ENCODE data around the gene RASGEF1C. TPM values are rescaled to one million over a fixed set of nuclear protein-coding genes. Genes with fewer than 3 reads are reported as not detected.

RASGEF1C gene
- total RNA-seq, 1 donor = under 0.01 TPM

DNA sequence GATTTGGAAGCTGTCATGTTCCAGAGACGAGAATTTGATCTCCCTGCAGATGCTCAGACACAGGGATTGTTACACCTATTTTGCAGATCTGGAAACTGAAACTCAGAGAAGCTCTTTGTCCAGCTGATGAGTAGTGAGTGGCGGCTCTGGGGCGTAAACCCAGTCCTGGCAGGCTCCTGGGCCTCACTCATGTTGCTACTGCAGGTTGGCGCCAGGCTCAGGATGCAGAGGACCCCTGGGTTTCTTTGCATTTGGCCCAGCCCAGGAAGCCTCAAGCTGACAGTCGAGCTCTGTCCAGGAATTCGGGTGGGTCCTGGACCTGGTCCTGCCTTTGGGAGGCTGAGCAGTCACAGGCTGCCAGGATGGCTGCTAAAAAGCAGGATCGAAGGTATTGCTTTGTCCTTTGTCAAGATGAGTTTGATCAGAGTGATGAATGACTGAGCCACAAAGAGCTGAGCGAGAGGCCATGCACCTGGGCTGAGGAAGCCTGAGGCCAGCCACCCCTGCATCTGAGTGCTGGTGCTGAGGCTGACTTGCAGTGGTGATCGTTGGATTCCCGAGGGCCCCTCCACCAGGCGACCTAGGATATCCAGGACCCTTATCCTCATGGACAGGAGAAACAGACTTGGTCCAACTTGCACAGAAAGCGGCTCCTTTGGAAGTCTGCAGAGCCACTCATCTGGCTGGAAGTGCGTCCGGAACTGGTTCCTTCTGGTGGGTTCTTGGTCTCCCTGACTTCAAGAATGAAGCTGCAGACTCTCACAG is 129.1 kb downstream of the RASGEF1C start:
- Histone ChIP-seq H3K4me2 (ENCODE audit: insufficient read depth, low read length) (no peak overlapping the region), H3K4me3 (ENCODE audit: insufficient read depth, low read length) (no peak overlapping the region), H3K79me2 (ENCODE audit: insufficient read depth, low read length) (no peaks in the 10 kb centered on the region), H3K36me3 (ENCODE audit: insufficient read depth, low read length) (no peaks in the 10 kb centered on the region), H3K27me3 (ENCODE audit: insufficient read depth, low read length) (peaks cover 23% of the 10 kb centered on the region), H4K20me1 (ENCODE audit: insufficient read depth, low read length) (no peaks in the 10 kb centered on the region), H3K27ac (ENCODE audit: low read depth, low read length) (no peak overlapping the region), H3K9me3 (ENCODE audit: low read depth, low read length) (no peaks in the 10 kb centered on the region), H3K4me1 (ENCODE audit: insufficient read depth, low read length) (no peaks in the 10 kb centered on the region), H2AFZ (ENCODE audit: low read length) (no peak overlapping the region)
- TF ChIP-seq, protein P1, sequence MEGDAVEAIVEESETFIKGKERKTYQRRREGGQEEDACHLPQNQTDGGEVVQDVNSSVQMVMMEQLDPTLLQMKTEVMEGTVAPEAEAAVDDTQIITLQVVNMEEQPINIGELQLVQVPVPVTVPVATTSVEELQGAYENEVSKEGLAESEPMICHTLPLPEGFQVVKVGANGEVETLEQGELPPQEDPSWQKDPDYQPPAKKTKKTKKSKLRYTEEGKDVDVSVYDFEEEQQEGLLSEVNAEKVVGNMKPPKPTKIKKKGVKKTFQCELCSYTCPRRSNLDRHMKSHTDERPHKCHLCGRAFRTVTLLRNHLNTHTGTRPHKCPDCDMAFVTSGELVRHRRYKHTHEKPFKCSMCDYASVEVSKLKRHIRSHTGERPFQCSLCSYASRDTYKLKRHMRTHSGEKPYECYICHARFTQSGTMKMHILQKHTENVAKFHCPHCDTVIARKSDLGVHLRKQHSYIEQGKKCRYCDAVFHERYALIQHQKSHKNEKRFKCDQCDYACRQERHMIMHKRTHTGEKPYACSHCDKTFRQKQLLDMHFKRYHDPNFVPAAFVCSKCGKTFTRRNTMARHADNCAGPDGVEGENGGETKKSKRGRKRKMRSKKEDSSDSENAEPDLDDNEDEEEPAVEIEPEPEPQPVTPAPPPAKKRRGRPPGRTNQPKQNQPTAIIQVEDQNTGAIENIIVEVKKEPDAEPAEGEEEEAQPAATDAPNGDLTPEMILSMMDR (IDR thresholded peaks at IDR 0.05; ENCODE audit: extremely low read depth, low read depth, low read length) = no peak
- DNase-seq (ENCODE audit: insufficient read length, low spot score, missing footprints) = no peak

DNA sequence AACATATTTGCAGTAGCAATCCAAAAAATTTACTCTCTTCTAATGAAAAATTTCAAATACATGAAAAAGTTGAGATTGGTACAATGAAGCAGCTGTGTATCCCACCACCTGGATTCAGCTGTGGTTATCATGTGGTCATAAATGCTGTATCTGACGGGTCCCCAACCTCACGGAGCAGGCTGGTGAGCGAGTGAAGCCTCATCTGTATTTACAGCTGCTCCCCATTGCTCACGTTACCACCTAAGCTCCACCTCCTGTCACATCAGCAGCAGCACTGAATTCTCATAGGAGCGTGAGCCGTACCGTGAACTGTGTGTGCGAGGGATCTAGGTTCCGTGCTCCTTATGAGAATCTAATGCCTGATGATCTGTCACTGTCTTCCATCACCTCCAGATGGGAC is 130.7 kb downstream of the RASGEF1C start:
- Histone ChIP-seq H3K79me2 (ENCODE audit: insufficient read depth, low read length) (no peaks in the 10 kb centered on the region), H3K27me3 (ENCODE audit: insufficient read depth, low read length) (peaks cover 28% of the 10 kb centered on the region), H4K20me1 (ENCODE audit: insufficient read depth, low read length) (no peaks in the 10 kb centered on the region), H3K36me3 (ENCODE audit: insufficient read depth, low read length) (no peaks in the 10 kb centered on the region), H3K4me1 (ENCODE audit: insufficient read depth, low read length) (no peaks in the 10 kb centered on the region), H3K9me3 (ENCODE audit: low read depth, low read length) (no peaks in the 10 kb centered on the region), H3K4me3 (ENCODE audit: insufficient read depth, low read length) (no peak overlapping the region), H2AFZ (ENCODE audit: low read length) (no peak overlapping the region), H3K27ac (ENCODE audit: low read depth, low read length) (no peak overlapping the region), H3K4me2 (ENCODE audit: insufficient read depth, low read length) (no peak overlapping the region)
- DNase-seq (ENCODE audit: insufficient read length, low spot score, missing footprints) = no peak
- TF ChIP-seq, protein P1 (IDR thresholded peaks at IDR 0.05; ENCODE audit: extremely low read depth, low read depth, low read length) = no peak

DNA sequence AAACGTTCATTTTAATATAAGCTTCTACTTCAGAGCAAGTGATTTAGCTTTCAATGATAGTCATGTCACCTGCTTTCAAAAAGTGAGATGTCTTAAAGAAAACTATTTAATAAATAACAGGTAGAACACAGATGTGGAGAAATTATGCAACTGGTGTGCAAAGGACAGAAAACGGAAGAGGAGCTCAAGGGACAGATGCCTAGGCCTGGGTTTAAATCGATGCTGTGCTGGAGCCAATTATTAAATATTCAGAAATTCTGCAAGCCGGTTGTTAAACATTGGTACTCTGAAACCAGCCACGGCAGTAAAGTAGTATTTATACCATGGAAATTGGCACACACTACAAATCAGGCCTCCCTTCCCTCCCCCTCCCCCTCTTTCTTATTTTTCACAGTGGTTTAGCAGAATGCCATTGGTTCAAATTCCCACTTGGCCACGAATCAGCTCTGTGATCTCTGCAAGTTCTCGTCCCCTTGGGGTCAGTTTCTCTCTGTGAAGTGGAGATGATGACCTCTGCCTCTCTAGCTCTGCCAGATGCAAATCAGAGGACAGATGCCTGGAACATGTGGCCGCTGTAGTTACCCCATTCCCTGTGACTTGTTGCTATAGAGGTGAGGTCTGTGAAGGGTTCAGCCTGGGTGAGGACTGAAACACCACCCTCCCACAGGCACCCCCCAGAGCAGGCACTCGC is 131.3 kb downstream of the RASGEF1C start:
- H3K4me3 ChIP-seq (ENCODE audit: insufficient read depth, low read length) = no peak overlapping the region
- no peaks in the 10 kb centered on the region for H3K79me2 ChIP-seq (ENCODE audit: insufficient read depth, low read length)
- no peak overlapping the region for H2AFZ ChIP-seq (ENCODE audit: low read length)
- DNase-seq (ENCODE audit: insufficient read length, low spot score, missing footprints) = no peak
- no peaks in the 10 kb centered on the region for H3K4me1 ChIP-seq (ENCODE audit: insufficient read depth, low read length)
- H3K27me3 ChIP-seq (ENCODE audit: insufficient read depth, low read length) = peaks cover 28% of the 10 kb centered on the region
- H3K9me3 ChIP-seq (ENCODE audit: low read depth, low read length) = no peaks in the 10 kb centered on the region
- no peaks in the 10 kb centered on the region for H4K20me1 ChIP-seq (ENCODE audit: insufficient read depth, low read length)
- TF ChIP-seq, protein P1 (IDR thresholded peaks at IDR 0.05; ENCODE audit: extremely low read depth, low read depth, low read length) = no peak
- H3K27ac ChIP-seq (ENCODE audit: low read depth, low read length) = no peak overlapping the region
- H3K4me2 ChIP-seq (ENCODE audit: insufficient read depth, low read length) = no peak overlapping the region
- H3K36me3 ChIP-seq (ENCODE audit: insufficient read depth, low read length) = no peaks in the 10 kb centered on the region

DNA sequence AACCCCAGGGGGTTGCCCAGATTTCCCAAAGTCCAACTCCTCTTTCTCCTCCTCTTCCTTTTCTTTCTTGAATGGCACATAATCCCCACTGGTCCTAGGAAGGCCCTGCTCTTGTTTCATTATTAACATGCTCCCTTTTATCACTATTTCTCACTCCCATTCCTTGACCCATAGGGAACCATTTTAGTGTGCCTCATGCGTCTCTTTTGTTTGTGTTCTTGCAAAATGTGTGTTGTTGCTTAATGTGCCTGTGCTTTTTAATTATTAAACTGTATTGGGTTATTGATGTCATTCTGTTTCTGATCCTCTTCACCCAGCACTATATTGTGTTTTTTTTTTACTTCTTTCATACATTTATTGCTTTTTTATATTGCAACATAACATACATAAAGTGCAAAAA is 133.3 kb downstream of the RASGEF1C start:
- Histone ChIP-seq H3K9me3 (ENCODE audit: low read depth, low read length) (no peaks in the 10 kb centered on the region), H3K4me1 (ENCODE audit: insufficient read depth, low read length) (peaks cover 4% of the 10 kb centered on the region), H3K27ac (ENCODE audit: low read depth, low read length) (no peak overlapping the region), H3K4me2 (ENCODE audit: insufficient read depth, low read length) (no peak overlapping the region), H3K4me3 (ENCODE audit: insufficient read depth, low read length) (no peak overlapping the region), H3K79me2 (ENCODE audit: insufficient read depth, low read length) (peaks cover under 1% of the 10 kb centered on the region), H2AFZ (ENCODE audit: low read length) (no peak overlapping the region), H3K27me3 (ENCODE audit: insufficient read depth, low read length) (peaks cover 28% of the 10 kb centered on the region), H4K20me1 (ENCODE audit: insufficient read depth, low read length) (peaks cover 3% of the 10 kb centered on the region), H3K36me3 (ENCODE audit: insufficient read depth, low read length) (no peaks in the 10 kb centered on the region)
- no peak for DNase-seq (ENCODE audit: insufficient read length, low spot score, missing footprints)
- TF ChIP-seq, protein P1 (IDR thresholded peaks at IDR 0.05; ENCODE audit: extremely low read depth, low read depth, low read length) = no peak
